ENCODE measurements around the gene MAEA. TPM values are rescaled to one million over a fixed set of nuclear protein-coding genes. Genes with fewer than 3 reads are reported as not detected.

The MAEA gene
- polyA plus RNA-seq, 3 donors, result 34.3 to 83.5 (median 37.7) TPM

- Histone ChIP-seq H2AFZ (ENCODE audit: insufficient read depth, low read depth, low read length, poor library complexity, severe bottlenecking) (no peak overlapping the region), H3K9ac (ENCODE audit: insufficient read depth, low read length, poor library complexity, severe bottlenecking) (no peak overlapping the region), H4K20me1 (ENCODE audit: insufficient read depth, low read length) (no peaks in the 10 kb centered on the region), H3K4me1 (ENCODE audit: control insufficient read depth in 1 of 2, insufficient read depth in 2 of 2, low read length in 2 of 2) (no peaks in the 10 kb centered on the region), H3K9me3 (replicated peaks in 1 of 2; ENCODE audit: control insufficient read depth in 1 of 2, insufficient read depth in 1 of 2, low read length in 2 of 2) (peaks cover 32 to 34% of the 10 kb centered on the region in 2 donors), H3K36me3 (replicated peaks in 1 of 2; ENCODE audit: control insufficient read depth in 1 of 2, insufficient read depth in 2 of 2, low read length in 2 of 2) (no peaks in the 10 kb centered on the region), H3K27me3 (ENCODE audit: control insufficient read depth in 2 of 2, insufficient read depth in 2 of 2, low read length in 2 of 2) (no peaks in the 10 kb centered on the region), H3K79me2 (ENCODE audit: insufficient read depth, low read length) (no peaks in the 10 kb centered on the region), H3K27ac (ENCODE audit: low read depth in 1 of 2, low read length in 2 of 2) (no peak overlapping the region), H3K4me2 (replicated peaks; ENCODE audit: extremely low read depth, low read length, poor library complexity, severe bottlenecking) (no peak overlapping the region), H3K4me3 (replicated peaks in 1 of 3; ENCODE audit: low read depth in 2 of 3, low read length in 3 of 3) (no peak overlapping the region)
- H3K4me3 Mint-ChIP-seq, result no peak overlapping the region
- H3K4me1 Mint-ChIP-seq, result no peaks in the 10 kb centered on the region
- WGBS (ENCODE audit: insufficient coverage), result 88% methylated on average over 1 of the region's 4 CpGs
- peaks cover 0 to 5% (median 2%) of the 10 kb centered on the region in 3 donors for H3K27me3 Mint-ChIP-seq (ENCODE audit: low read depth in 3 of 3)
- peaks cover 32 to 63% (median 42%) of the 10 kb centered on the region in 7 donors for H3K9me3 Mint-ChIP-seq
- TF ChIP-seq CTCF (IDR thresholded peaks at IDR 0.05), result no peak
- intact Hi-C loops (cut with micrococcal nuclease), result no loop called here
- H3K27ac Mint-ChIP-seq, result no peak overlapping the region
- H3K36me3 Mint-ChIP-seq, result peaks cover 1 to 2% of the 10 kb centered on the region in 2 donors
- no peak for DNase-seq
Observed at GRCh38 chr4:1259966-1260365, 29.7 kb upstream of the MAEA start.

- Histone ChIP-seq H3K36me3 (replicated peaks in 1 of 2; ENCODE audit: control insufficient read depth in 1 of 2, insufficient read depth in 2 of 2, low read length in 2 of 2) (no peaks in the 10 kb centered on the region), H3K9me3 (replicated peaks in 1 of 2; ENCODE audit: control insufficient read depth in 1 of 2, insufficient read depth in 1 of 2, low read length in 2 of 2) (peaks cover 27 to 28% of the 10 kb centered on the region in 2 donors), H2AFZ (ENCODE audit: insufficient read depth, low read depth, low read length, poor library complexity, severe bottlenecking) (no peak overlapping the region), H4K20me1 (ENCODE audit: insufficient read depth, low read length) (no peaks in the 10 kb centered on the region), H3K79me2 (ENCODE audit: insufficient read depth, low read length) (no peaks in the 10 kb centered on the region), H3K27me3 (ENCODE audit: control insufficient read depth in 2 of 2, insufficient read depth in 2 of 2, low read length in 2 of 2) (no peaks in the 10 kb centered on the region), H3K4me2 (replicated peaks; ENCODE audit: extremely low read depth, low read length, poor library complexity, severe bottlenecking) (no peak overlapping the region), H3K4me3 (replicated peaks in 1 of 3; ENCODE audit: low read depth in 2 of 3, low read length in 3 of 3) (no peak overlapping the region), H3K9ac (ENCODE audit: insufficient read depth, low read length, poor library complexity, severe bottlenecking) (no peak overlapping the region), H3K4me1 (ENCODE audit: control insufficient read depth in 1 of 2, insufficient read depth in 2 of 2, low read length in 2 of 2) (no peaks in the 10 kb centered on the region), H3K27ac (ENCODE audit: low read depth in 1 of 2, low read length in 2 of 2) (no peak overlapping the region)
- 91% methylated on average over 22 of the region's 24 CpGs for WGBS (ENCODE audit: insufficient coverage)
- H3K27me3 Mint-ChIP-seq (ENCODE audit: low read depth in 3 of 3), result peaks cover 0 to 5% (median 2%) of the 10 kb centered on the region in 3 donors
- no peak for TF ChIP-seq CTCF (IDR thresholded peaks at IDR 0.05)
- H3K27ac Mint-ChIP-seq, result peak overlapping the region in 1 of 7 donors; percentile 12
- DNase-seq, result no peak
- H3K4me3 Mint-ChIP-seq, result no peak overlapping the region
- intact Hi-C loops (cut with micrococcal nuclease), result no loop called here
- no peaks in the 10 kb centered on the region for H3K4me1 Mint-ChIP-seq
- peaks cover 26 to 61% (median 38%) of the 10 kb centered on the region in 7 donors for H3K9me3 Mint-ChIP-seq
- H3K36me3 Mint-ChIP-seq, result peaks cover 1 to 2% of the 10 kb centered on the region in 2 donors
Observed at GRCh38 chr4:1260418-1261106, 29.1 kb upstream of the MAEA start.
